ENCODE measurements around the gene CAMK2B. TPM values are rescaled to one million over a fixed set of nuclear protein-coding genes. Genes with fewer than 3 reads are reported as not detected.

The CAMK2B gene
- total RNA-seq, 1 donor from 2014 or later, result not detected

DNA sequence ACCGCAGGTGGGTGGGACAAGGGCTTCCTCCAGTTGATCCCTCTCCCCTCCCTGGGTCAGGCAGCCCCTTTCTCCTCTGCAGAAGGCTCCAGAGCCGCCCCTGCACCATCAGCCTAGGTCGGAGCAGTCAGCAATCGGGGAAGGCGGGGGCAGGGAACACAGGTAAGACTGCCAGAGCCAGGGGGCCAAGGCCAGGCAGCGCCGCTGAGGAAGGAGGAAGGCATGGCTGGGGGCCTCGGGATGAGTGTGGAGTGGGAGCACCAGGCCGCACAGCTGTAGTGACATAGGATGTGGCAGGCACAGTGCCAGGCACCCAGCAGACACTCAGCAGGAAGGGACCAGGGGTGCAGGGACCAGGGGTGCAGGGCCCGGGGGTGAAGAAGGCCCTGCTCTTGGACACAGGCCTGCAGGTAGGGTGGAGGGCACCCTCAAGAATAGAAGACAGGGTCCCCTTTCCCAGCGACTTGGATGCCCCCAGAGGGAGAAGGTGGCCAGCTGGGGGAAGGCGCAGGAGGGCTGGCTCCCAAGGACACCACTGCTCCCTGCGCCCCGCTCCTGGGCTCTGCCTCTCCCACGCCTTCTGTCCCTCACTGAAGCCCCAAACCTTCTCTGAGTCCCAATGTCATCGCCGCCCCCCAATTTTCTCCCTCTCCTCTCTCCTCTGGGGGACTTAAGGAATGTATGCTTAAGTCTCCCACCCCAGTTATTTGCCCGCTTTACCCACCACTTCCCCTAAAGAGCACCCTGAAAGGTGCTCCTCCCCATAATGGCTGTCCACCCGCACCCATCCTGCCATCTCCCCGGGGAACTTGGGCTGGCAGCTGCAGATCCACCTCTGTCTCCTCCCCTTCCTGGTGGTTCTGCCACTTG, 38.5 kb downstream of the CAMK2B start:
- H3K27me3 ChIP-seq (ENCODE audit: control insufficient read depth, insufficient read depth, low read length), result no peaks in the 10 kb centered on the region
- H3K4me3 ChIP-seq (ENCODE audit: low read depth, low read length), result no peak overlapping the region
- FAIRE-seq (no peak), DNase-seq (ENCODE audit: low read depth) (no peak)
- H3K36me3 ChIP-seq (ENCODE audit: control insufficient read depth, insufficient read depth, low read length), result no peaks in the 10 kb centered on the region
- TF ChIP-seq, protein P1, sequence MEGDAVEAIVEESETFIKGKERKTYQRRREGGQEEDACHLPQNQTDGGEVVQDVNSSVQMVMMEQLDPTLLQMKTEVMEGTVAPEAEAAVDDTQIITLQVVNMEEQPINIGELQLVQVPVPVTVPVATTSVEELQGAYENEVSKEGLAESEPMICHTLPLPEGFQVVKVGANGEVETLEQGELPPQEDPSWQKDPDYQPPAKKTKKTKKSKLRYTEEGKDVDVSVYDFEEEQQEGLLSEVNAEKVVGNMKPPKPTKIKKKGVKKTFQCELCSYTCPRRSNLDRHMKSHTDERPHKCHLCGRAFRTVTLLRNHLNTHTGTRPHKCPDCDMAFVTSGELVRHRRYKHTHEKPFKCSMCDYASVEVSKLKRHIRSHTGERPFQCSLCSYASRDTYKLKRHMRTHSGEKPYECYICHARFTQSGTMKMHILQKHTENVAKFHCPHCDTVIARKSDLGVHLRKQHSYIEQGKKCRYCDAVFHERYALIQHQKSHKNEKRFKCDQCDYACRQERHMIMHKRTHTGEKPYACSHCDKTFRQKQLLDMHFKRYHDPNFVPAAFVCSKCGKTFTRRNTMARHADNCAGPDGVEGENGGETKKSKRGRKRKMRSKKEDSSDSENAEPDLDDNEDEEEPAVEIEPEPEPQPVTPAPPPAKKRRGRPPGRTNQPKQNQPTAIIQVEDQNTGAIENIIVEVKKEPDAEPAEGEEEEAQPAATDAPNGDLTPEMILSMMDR (IDR thresholded peaks at IDR 0.05; ENCODE audit: insufficient read depth, low read length, severe bottlenecking), result no peak

DNA sequence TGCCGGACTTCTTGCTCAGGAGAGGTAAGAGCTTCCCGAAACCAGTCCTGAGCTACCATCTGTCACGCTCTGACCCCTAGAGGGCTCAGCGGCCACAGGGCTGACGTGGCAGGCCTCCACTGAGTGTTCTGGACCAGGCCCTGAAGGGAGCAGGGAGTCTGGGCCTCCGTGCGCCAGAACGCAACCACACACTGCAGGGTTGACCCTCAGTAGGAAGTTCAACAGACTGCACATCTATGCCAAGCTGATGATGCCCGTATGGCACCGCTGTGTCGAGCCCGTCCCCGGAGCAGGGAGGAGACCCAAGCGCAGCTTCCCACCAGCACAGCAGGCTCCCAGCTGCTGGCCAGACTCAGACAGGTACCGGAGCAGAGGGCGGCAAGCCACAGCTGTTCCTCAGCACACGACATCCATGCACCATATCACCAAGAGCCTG, 39.2 kb downstream of the CAMK2B start:
- H3K36me3 ChIP-seq (ENCODE audit: control insufficient read depth, insufficient read depth, low read length), result no peaks in the 10 kb centered on the region
- TF ChIP-seq, protein P1 (IDR thresholded peaks at IDR 0.05; ENCODE audit: insufficient read depth, low read length, severe bottlenecking), result no peak
- FAIRE-seq (no peak), DNase-seq (ENCODE audit: low read depth) (no peak)
- no peak overlapping the region for H3K4me3 ChIP-seq (ENCODE audit: low read depth, low read length)
- H3K27me3 ChIP-seq (ENCODE audit: control insufficient read depth, insufficient read depth, low read length), result no peaks in the 10 kb centered on the region

DNA sequence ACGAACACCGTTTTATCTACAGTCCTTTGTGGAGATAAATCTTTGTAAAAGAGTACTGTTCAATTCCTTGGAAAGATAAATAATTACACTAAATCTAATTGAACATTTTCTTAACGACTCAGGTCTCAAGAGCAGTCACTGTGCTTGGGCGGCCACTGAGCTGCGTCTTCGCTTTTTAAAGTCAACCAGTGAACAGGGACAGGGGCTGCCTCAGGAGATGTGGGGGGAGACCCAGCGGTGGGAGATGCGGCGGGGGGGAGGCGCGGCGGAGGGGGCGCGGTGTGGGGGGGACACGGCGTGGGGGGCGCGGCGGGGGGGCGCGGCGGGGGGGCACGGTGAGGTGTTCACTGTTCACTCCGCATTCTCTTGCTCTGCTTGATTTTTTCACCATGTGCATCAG, 39.8 kb downstream of the CAMK2B start:
- DNase-seq (ENCODE audit: low read depth) (no peak), FAIRE-seq (no peak)
- H3K36me3 ChIP-seq (ENCODE audit: control insufficient read depth, insufficient read depth, low read length), result no peaks in the 10 kb centered on the region
- no peak overlapping the region for H3K4me3 ChIP-seq (ENCODE audit: low read depth, low read length)
- no peaks in the 10 kb centered on the region for H3K27me3 ChIP-seq (ENCODE audit: control insufficient read depth, insufficient read depth, low read length)
- TF ChIP-seq, protein P1 (IDR thresholded peaks at IDR 0.05; ENCODE audit: insufficient read depth, low read length, severe bottlenecking), result no peak

DNA sequence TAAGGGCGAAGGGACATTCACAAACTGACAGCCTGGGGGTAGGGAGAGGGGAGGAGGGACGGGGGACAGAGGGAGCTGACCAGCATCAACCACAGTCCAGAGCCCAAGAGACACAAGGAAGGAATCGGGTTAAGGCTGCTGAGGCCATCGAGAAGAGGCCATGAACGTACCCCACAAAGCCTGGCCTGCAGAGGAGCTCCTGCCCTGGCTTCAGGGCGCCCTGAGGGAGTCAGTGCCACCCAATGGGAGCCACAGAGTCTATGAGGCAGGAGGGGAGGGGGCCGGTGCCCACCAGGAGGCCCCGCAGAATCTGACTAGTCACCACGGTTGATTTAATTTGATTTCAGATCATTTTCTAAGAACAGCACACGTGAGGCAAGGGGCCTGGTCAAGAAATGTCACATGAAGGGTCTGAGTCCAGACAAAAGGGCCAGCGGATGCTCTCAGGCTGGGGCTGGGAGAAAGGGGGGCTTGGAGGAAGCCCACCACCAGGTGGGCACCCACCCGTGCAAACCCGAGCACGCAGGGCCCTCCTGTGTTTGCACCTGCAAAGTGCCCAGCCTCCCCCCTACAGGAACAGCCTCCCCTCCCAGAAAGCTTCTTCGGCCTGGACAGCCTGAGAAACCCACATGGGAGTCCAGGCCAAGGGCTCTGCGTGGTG, 40.4 kb downstream of the CAMK2B start:
- TF ChIP-seq, protein P1 (IDR thresholded peaks at IDR 0.05; ENCODE audit: insufficient read depth, low read length, severe bottlenecking), result no peak
- Histone ChIP-seq H3K4me3 (ENCODE audit: low read depth, low read length) (no peak overlapping the region), H3K27me3 (ENCODE audit: control insufficient read depth, insufficient read depth, low read length) (no peaks in the 10 kb centered on the region), H3K36me3 (ENCODE audit: control insufficient read depth, insufficient read depth, low read length) (no peaks in the 10 kb centered on the region)
- FAIRE-seq, result no peak
- no peak for DNase-seq (ENCODE audit: low read depth)

DNA sequence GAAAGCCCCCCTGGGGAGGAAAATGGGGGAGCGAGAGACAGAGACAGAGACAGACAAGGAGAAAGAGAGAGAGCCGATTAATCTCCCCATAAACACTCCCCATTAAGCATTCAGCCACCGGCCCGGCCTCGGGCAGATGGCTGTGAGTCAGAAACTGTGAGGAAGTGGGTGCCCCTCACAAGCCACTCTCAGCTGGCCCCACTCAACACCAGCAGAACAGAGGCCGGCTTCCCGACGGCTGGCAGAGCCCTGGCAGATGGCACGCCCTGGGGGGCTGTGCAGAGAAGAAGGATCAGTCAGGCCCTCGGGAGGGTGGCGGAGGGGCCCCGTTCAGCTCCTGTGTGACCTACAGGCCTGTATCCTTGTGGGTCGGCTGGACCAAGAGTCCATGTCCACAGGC, 41.2 kb downstream of the CAMK2B start:
- H3K27me3 ChIP-seq (ENCODE audit: control insufficient read depth, insufficient read depth, low read length), result no peaks in the 10 kb centered on the region
- TF ChIP-seq, protein P1 (IDR thresholded peaks at IDR 0.05; ENCODE audit: insufficient read depth, low read length, severe bottlenecking), result no peak
- FAIRE-seq (no peak), DNase-seq (ENCODE audit: low read depth) (no peak)
- H3K4me3 ChIP-seq (ENCODE audit: low read depth, low read length), result no peak overlapping the region
- no peaks in the 10 kb centered on the region for H3K36me3 ChIP-seq (ENCODE audit: control insufficient read depth, insufficient read depth, low read length)
